ENCODE data around the gene CYP4A22. TPM values are rescaled to one million over a fixed set of nuclear protein-coding genes. Genes with fewer than 3 reads are reported as not detected.

Gene CYP4A22
- total and polyA plus RNA-seq, 7 donors, result 1.4 TPM; not detected in 6

DNA sequence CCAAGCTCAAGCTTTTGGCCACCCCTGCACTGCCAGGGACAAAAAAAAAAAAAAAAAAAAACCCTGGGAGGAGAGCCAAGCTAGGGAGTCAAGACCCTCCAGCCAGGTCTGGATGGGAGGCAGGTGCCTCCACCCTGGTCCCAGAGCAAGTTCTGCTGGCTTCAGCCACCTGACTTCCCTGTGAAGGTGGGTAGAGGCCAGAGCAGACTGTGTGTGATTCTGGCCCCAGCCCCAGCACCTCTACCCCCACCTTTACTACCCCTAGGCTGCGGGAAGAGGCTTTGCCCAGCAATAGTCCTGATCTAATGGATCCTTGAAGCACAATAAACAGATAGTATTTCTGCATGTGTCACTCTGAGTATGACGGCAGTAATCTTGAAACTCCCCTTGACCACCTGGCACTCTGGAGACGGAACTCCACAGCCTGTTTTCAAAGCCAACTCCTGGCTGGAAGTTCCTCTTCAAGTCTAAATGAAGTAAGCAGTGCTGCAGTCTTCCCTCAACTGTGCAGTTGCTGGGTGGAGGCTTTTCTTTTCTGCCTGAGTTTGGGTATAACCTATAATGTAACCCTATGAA lies 42.8 kb downstream of the CYP4A22 start:
- WGBS, 2 donors, result 17 to 57% methylated on average over 3 of the region's 3 CpGs
- no peak for DNase-seq
- H3K27ac ChIP-seq, result no peak overlapping the region
- peak overlapping the region in 1 of 4 donors; percentile 47 for H3K4me3 ChIP-seq
- peaks cover 0 to 14% (median 12%) of the 10 kb centered on the region in 4 donors for H3K4me1 ChIP-seq
- TF ChIP-seq EP300 (IDR thresholded peaks at IDR 0.05), result no peak
- TF ChIP-seq, protein P1, sequence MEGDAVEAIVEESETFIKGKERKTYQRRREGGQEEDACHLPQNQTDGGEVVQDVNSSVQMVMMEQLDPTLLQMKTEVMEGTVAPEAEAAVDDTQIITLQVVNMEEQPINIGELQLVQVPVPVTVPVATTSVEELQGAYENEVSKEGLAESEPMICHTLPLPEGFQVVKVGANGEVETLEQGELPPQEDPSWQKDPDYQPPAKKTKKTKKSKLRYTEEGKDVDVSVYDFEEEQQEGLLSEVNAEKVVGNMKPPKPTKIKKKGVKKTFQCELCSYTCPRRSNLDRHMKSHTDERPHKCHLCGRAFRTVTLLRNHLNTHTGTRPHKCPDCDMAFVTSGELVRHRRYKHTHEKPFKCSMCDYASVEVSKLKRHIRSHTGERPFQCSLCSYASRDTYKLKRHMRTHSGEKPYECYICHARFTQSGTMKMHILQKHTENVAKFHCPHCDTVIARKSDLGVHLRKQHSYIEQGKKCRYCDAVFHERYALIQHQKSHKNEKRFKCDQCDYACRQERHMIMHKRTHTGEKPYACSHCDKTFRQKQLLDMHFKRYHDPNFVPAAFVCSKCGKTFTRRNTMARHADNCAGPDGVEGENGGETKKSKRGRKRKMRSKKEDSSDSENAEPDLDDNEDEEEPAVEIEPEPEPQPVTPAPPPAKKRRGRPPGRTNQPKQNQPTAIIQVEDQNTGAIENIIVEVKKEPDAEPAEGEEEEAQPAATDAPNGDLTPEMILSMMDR (IDR thresholded peaks at IDR 0.05), result no peak
- TF ChIP-seq POLR2AphosphoS5 (IDR thresholded peaks at IDR 0.05), result no peak
- no peak for TF ChIP-seq POLR2A (IDR thresholded peaks at IDR 0.05)
- no peaks in the 10 kb centered on the region for H3K36me3 ChIP-seq
- H3K9me3 ChIP-seq, result no peaks in the 10 kb centered on the region
- intact Hi-C loops (cut with DNase I), result loop anchor here (2.0 kb wide), 1 partner anchor 531 kb away; no protein-coding TSS in a partner anchor
- H3K27me3 ChIP-seq, result peaks cover 0 to 30% (median 2%) of the 10 kb centered on the region in 3 donors

GRCh38 chr1:47180603-47181094 lies 43.4 kb downstream of the CYP4A22 start:
- Histone ChIP-seq H3K4me1 (peaks cover 0 to 14% (median 12%) of the 10 kb centered on the region in 4 donors), H3K9me3 (no peaks in the 10 kb centered on the region), H3K27ac (no peak overlapping the region), H3K36me3 (no peaks in the 10 kb centered on the region), H3K27me3 (peaks cover 0 to 30% (median 2%) of the 10 kb centered on the region in 3 donors), H3K4me3 (no peak overlapping the region)
- DNase-seq, result no peak
- intact Hi-C loops (cut with DNase I), result no loop called here
- no peak for TF ChIP-seq POLR2AphosphoS5 (IDR thresholded peaks at IDR 0.05)
- no peak for TF ChIP-seq EP300 (IDR thresholded peaks at IDR 0.05)
- no peak for TF ChIP-seq POLR2A (IDR thresholded peaks at IDR 0.05)
- TF ChIP-seq, protein P1 (IDR thresholded peaks at IDR 0.05), result no peak
- 47 to 55% methylated on average over 3 of the region's 3 CpGs for WGBS, 2 donors

DNA sequence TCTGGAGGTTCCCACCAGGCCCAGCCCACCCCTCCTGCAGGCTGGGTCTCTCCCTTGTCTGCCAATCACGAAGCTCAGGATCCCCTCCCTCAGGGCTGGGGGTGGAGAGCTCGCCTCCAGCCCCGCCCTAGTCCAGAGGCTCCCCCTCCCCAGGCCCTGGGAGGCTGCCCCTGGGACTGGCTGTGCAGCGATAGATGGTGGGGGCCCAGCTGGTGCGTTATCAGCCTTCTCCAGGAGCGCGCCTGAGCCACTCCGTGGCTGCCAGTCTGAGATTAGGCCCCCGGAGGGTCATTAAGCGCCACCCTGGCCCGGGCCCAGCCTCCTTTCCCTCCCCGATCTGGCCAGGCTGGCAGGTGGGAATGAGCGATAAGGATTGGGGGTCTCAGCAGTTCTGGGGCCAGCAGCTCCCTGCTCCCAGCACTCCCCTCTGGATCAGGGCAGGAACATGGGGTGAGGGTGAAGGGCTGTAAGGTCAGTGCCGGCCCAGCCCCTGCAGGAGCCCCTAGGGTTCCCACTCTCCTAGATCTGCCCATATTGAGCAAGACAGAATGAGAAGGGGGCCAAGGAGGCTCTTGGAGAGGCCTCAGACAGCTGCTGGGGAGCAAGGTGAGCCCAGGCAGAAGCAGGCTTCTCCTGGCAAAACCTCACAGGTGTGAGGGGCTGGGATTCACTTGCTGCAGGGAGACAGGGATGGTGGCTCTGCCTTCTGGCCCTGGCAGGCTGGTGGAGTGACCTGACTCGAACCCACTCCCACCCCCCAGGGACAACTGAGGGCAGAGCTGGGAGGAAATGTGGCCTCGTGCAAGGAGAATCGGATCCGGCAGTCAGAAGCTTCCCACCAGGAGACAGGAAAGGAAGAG lies 44.1 kb downstream of the CYP4A22 start:
- peaks cover 0 to 30% (median 2%) of the 10 kb centered on the region in 3 donors for H3K27me3 ChIP-seq
- H3K4me3 ChIP-seq, result no peak overlapping the region
- no peak overlapping the region for H3K27ac ChIP-seq
- peaks cover 0 to 14% (median 12%) of the 10 kb centered on the region in 4 donors for H3K4me1 ChIP-seq
- intact Hi-C loops (cut with DNase I), result no loop called here
- TF ChIP-seq, protein P1 (IDR thresholded peaks at IDR 0.05), result no peak
- TF ChIP-seq POLR2A (IDR thresholded peaks at IDR 0.05), result no peak
- TF ChIP-seq EP300 (IDR thresholded peaks at IDR 0.05), result no peak
- TF ChIP-seq POLR2AphosphoS5 (IDR thresholded peaks at IDR 0.05), result no peak
- 58 to 76% methylated on average over 18 of the region's 18 CpGs for WGBS, 2 donors
- DNase-seq, result no peak
- H3K36me3 ChIP-seq, result no peaks in the 10 kb centered on the region
- H3K9me3 ChIP-seq, result no peaks in the 10 kb centered on the region

DNA sequence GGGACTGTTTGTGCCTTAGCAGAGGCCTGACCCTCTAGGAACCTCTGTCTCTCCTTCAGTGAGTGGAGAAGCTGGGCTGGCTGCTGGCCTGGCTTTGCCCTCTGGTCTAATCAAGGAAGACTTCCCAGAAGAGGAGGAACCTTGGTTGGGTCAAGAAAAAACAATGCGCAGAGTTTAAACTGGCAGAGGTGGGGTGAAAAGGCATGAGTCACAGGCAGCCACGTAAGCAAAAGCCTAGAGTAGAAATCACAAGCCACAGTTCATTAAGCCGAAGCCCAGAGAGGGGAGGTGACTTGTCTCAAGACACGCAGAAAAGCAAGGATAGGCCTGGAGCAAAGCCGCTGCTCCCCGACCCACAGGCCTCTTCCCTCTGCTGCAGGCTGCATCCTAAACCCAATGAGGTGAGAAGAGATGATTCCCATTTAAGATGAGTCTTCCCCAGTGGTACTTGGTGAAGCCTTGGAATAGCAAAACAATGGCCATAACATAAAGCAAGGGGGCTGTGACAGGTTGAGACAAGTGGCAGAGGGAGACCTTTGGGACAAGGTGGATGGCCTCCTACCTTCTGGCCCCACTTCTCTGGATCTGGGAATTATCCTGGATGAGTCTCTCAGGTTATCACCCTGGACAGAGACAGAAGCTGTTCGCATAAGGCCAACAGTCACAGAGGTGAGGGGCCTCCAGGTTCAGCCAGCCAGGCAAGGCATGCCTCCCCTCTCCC lies 44.9 kb downstream of the CYP4A22 start:
- WGBS, 2 donors, result 76 to 83% methylated on average over 7 of the region's 7 CpGs
- H3K4me1 ChIP-seq, result peaks cover 0 to 14% (median 12%) of the 10 kb centered on the region in 4 donors

More for the DNA sequence above, 44.9 kb downstream of the CYP4A22 start:
- DNase-seq, result no peak
- H3K9me3 ChIP-seq, result no peaks in the 10 kb centered on the region
- H3K4me3 ChIP-seq, result no peak overlapping the region
- H3K36me3 ChIP-seq, result no peaks in the 10 kb centered on the region
- intact Hi-C loops (cut with DNase I), result no loop called here
- H3K27me3 ChIP-seq, result peaks cover 0 to 30% (median 2%) of the 10 kb centered on the region in 3 donors
- TF ChIP-seq POLR2AphosphoS5 (IDR thresholded peaks at IDR 0.05) (no peak), POLR2A (IDR thresholded peaks at IDR 0.05) (no peak), EP300 (IDR thresholded peaks at IDR 0.05) (no peak)
- TF ChIP-seq, protein P1 (IDR thresholded peaks at IDR 0.05), result no peak
- no peak overlapping the region for H3K27ac ChIP-seq

Measured in sigmoid colon (tissue), 7 donors.